ENCODE results near the gene DHX58.

DHX58 gene

GRCh38 chr17:42096360-42097111, 16.0 kb downstream of the DHX58 start:
- peaks cover 4% of the 10 kb centered on the region for H3K4me1 ChIP-seq (ENCODE audit: control insufficient read depth, insufficient read depth, low read length)
- peaks cover 23 to 27% of the 10 kb centered on the region in 2 donors for H3K27me3 ChIP-seq (ENCODE audit: control insufficient read depth in 1 of 2, insufficient read depth in 2 of 2, low read length in 2 of 2)
- H3K36me3 ChIP-seq (ENCODE audit: control insufficient read depth in 2 of 2, insufficient read depth in 2 of 2, low read length in 2 of 2) = no peaks in the 10 kb centered on the region
- H3K27ac ChIP-seq (ENCODE audit: low read length) = no peak overlapping the region
- no peak overlapping the region for H3K9ac ChIP-seq (ENCODE audit: low read length in 2 of 2)
- H3K9me3 ChIP-seq (ENCODE audit: control insufficient read depth in 2 of 2, low read length in 2 of 2) = no peaks in the 10 kb centered on the region
- no peak overlapping the region for H3K4me3 ChIP-seq (ENCODE audit: low read length in 2 of 2)

GRCh38 chr17:42094375-42095069, 18.0 kb downstream of the DHX58 start:
- Histone ChIP-seq H3K36me3 (ENCODE audit: control insufficient read depth in 2 of 2, insufficient read depth in 2 of 2, low read length in 2 of 2) (no peaks in the 10 kb centered on the region), H3K4me3 (ENCODE audit: low read length in 2 of 2) (no peak overlapping the region), H3K27me3 (ENCODE audit: control insufficient read depth in 1 of 2, insufficient read depth in 2 of 2, low read length in 2 of 2) (peaks cover 23 to 27% of the 10 kb centered on the region in 2 donors), H3K27ac (ENCODE audit: low read length) (no peak overlapping the region), H3K4me1 (ENCODE audit: control insufficient read depth, insufficient read depth, low read length) (peaks cover 4% of the 10 kb centered on the region), H3K9me3 (ENCODE audit: control insufficient read depth in 2 of 2, low read length in 2 of 2) (no peaks in the 10 kb centered on the region), H3K9ac (ENCODE audit: low read length in 2 of 2) (no peak overlapping the region)

GRCh38 chr17:42092939-42093338, 19.6 kb downstream of the DHX58 start:
- Histone ChIP-seq H3K27me3 (ENCODE audit: control insufficient read depth in 1 of 2, insufficient read depth in 2 of 2, low read length in 2 of 2) (peaks cover 27 to 30% of the 10 kb centered on the region in 2 donors), H3K27ac (ENCODE audit: low read length) (no peak overlapping the region), H3K36me3 (ENCODE audit: control insufficient read depth in 2 of 2, insufficient read depth in 2 of 2, low read length in 2 of 2) (no peaks in the 10 kb centered on the region), H3K9me3 (ENCODE audit: control insufficient read depth in 2 of 2, low read length in 2 of 2) (no peaks in the 10 kb centered on the region), H3K4me1 (ENCODE audit: control insufficient read depth, insufficient read depth, low read length) (peaks cover under 1% of the 10 kb centered on the region), H3K9ac (ENCODE audit: low read length in 2 of 2) (no peak overlapping the region), H3K4me3 (ENCODE audit: low read length in 2 of 2) (no peak overlapping the region)

GRCh38 chr17:42090964-42091790, 21.3 kb downstream of the DHX58 start:
- no peaks in the 10 kb centered on the region for H3K4me1 ChIP-seq (ENCODE audit: control insufficient read depth, insufficient read depth, low read length)
- no peaks in the 10 kb centered on the region for H3K36me3 ChIP-seq (ENCODE audit: control insufficient read depth in 2 of 2, insufficient read depth in 2 of 2, low read length in 2 of 2)
- no peaks in the 10 kb centered on the region for H3K9me3 ChIP-seq (ENCODE audit: control insufficient read depth in 2 of 2, low read length in 2 of 2)
- H3K27me3 ChIP-seq (ENCODE audit: control insufficient read depth in 1 of 2, insufficient read depth in 2 of 2, low read length in 2 of 2) = peaks cover 11 to 13% of the 10 kb centered on the region in 2 donors
- H3K9ac ChIP-seq (ENCODE audit: low read length in 2 of 2) = no peak overlapping the region
- no peak overlapping the region for H3K4me3 ChIP-seq (ENCODE audit: low read length in 2 of 2)
- H3K27ac ChIP-seq (ENCODE audit: low read length) = no peak overlapping the region

- peaks cover 6% of the 10 kb centered on the region in 2 donors for H3K27me3 ChIP-seq (ENCODE audit: control insufficient read depth in 1 of 2, insufficient read depth in 2 of 2, low read length in 2 of 2)
- H3K27ac ChIP-seq (ENCODE audit: low read length) = no peak overlapping the region
- H3K9me3 ChIP-seq (ENCODE audit: control insufficient read depth in 2 of 2, low read length in 2 of 2) = no peaks in the 10 kb centered on the region
- H3K4me1 ChIP-seq (ENCODE audit: control insufficient read depth, insufficient read depth, low read length) = no peaks in the 10 kb centered on the region
- no peak overlapping the region for H3K9ac ChIP-seq (ENCODE audit: low read length in 2 of 2)
- H3K4me3 ChIP-seq (ENCODE audit: low read length in 2 of 2) = no peak overlapping the region
- H3K36me3 ChIP-seq (ENCODE audit: control insufficient read depth in 2 of 2, insufficient read depth in 2 of 2, low read length in 2 of 2) = no peaks in the 10 kb centered on the region
Observed at GRCh38 chr17:42088736-42089135, 23.8 kb downstream of the DHX58 start.

GRCh38 chr17:42087736-42088705, 24.5 kb downstream of the DHX58 start:
- H3K27ac ChIP-seq (ENCODE audit: low read length) = no peak overlapping the region
- H3K9me3 ChIP-seq (ENCODE audit: control insufficient read depth in 2 of 2, low read length in 2 of 2) = no peaks in the 10 kb centered on the region
- H3K4me3 ChIP-seq (ENCODE audit: low read length in 2 of 2) = no peak overlapping the region
- no peaks in the 10 kb centered on the region for H3K36me3 ChIP-seq (ENCODE audit: control insufficient read depth in 2 of 2, insufficient read depth in 2 of 2, low read length in 2 of 2)
- peaks cover 6% of the 10 kb centered on the region in 2 donors for H3K27me3 ChIP-seq (ENCODE audit: control insufficient read depth in 1 of 2, insufficient read depth in 2 of 2, low read length in 2 of 2)
- H3K9ac ChIP-seq (ENCODE audit: low read length in 2 of 2) = no peak overlapping the region
- H3K4me1 ChIP-seq (ENCODE audit: control insufficient read depth, insufficient read depth, low read length) = no peaks in the 10 kb centered on the region

- Histone ChIP-seq H3K4me3 (ENCODE audit: low read length in 2 of 2) (no peak overlapping the region), H3K4me1 (ENCODE audit: control insufficient read depth, insufficient read depth, low read length) (no peaks in the 10 kb centered on the region), H3K27ac (ENCODE audit: low read length) (no peak overlapping the region), H3K9me3 (ENCODE audit: control insufficient read depth in 2 of 2, low read length in 2 of 2) (no peaks in the 10 kb centered on the region), H3K36me3 (ENCODE audit: control insufficient read depth in 2 of 2, insufficient read depth in 2 of 2, low read length in 2 of 2) (no peaks in the 10 kb centered on the region), H3K9ac (ENCODE audit: low read length in 2 of 2) (no peak overlapping the region), H3K27me3 (ENCODE audit: control insufficient read depth in 1 of 2, insufficient read depth in 2 of 2, low read length in 2 of 2) (peaks cover 6% of the 10 kb centered on the region in 2 donors)
Observed at GRCh38 chr17:42087042-42087701, 25.3 kb downstream of the DHX58 start.

GRCh38 chr17:42081516-42082129, 30.9 kb downstream of the DHX58 start:
- Histone ChIP-seq H3K4me1 (ENCODE audit: control insufficient read depth, insufficient read depth, low read length) (no peaks in the 10 kb centered on the region), H3K36me3 (ENCODE audit: control insufficient read depth in 2 of 2, insufficient read depth in 2 of 2, low read length in 2 of 2) (no peaks in the 10 kb centered on the region), H3K4me3 (ENCODE audit: low read length in 2 of 2) (no peak overlapping the region), H3K9me3 (ENCODE audit: control insufficient read depth in 2 of 2, low read length in 2 of 2) (no peaks in the 10 kb centered on the region), H3K9ac (ENCODE audit: low read length in 2 of 2) (no peak overlapping the region), H3K27me3 (ENCODE audit: control insufficient read depth in 1 of 2, insufficient read depth in 2 of 2, low read length in 2 of 2) (peaks cover 0 to 2% of the 10 kb centered on the region in 2 donors), H3K27ac (ENCODE audit: low read length) (no peak overlapping the region)

- Histone ChIP-seq H3K27ac (ENCODE audit: low read length) (no peak overlapping the region), H3K4me1 (ENCODE audit: control insufficient read depth, insufficient read depth, low read length) (no peaks in the 10 kb centered on the region), H3K9ac (ENCODE audit: low read length in 2 of 2) (no peak overlapping the region), H3K9me3 (ENCODE audit: control insufficient read depth in 2 of 2, low read length in 2 of 2) (no peaks in the 10 kb centered on the region), H3K36me3 (ENCODE audit: control insufficient read depth in 2 of 2, insufficient read depth in 2 of 2, low read length in 2 of 2) (no peaks in the 10 kb centered on the region), H3K4me3 (ENCODE audit: low read length in 2 of 2) (no peak overlapping the region), H3K27me3 (ENCODE audit: control insufficient read depth in 1 of 2, insufficient read depth in 2 of 2, low read length in 2 of 2) (peaks cover 0 to 2% of the 10 kb centered on the region in 2 donors)
Observed at GRCh38 chr17:42079541-42079940, 33.0 kb downstream of the DHX58 start.
